Esophagus squamous epithelium (tissue), 4 donors: ENCODE measurements around the gene SCN9A.

Experiments used
- CTCF ChIP-seq, 6 experiments: fragments of 450-650 bp in 4 of 6; fragments of 200-600 bp in 2 of 6; sonication (generic) in 2 of 6; IDR thresholded peaks; one replicate each; pipeline ENCODE4 v1.5.1; 2016 to 2019; ENCODE audit warnings: antibody characterized with exemption in 6 of 6, mild to moderate bottlenecking in 4 of 6, moderate library complexity in 4 of 6
- POLR2A ChIP-seq, 4 donors: fragments of 450-650 bp; IDR thresholded peaks; one replicate each; pipeline ENCODE4 v1.6.1; 2017; ENCODE audit warnings: antibody characterized with exemption in 4 of 4, mild to moderate bottlenecking in 4 of 4, moderate library complexity in 3 of 4

- TF ChIP-seq CTCF (IDR thresholded peaks at IDR 0.05): no peak
- no peak for TF ChIP-seq POLR2A (IDR thresholded peaks at IDR 0.05)
Observed at GRCh38 chr2:166406374-166406773, 30.6 kb upstream of the SCN9A start.
